ENCODE data around the gene SLC17A7.

The SLC17A7 gene

DNA sequence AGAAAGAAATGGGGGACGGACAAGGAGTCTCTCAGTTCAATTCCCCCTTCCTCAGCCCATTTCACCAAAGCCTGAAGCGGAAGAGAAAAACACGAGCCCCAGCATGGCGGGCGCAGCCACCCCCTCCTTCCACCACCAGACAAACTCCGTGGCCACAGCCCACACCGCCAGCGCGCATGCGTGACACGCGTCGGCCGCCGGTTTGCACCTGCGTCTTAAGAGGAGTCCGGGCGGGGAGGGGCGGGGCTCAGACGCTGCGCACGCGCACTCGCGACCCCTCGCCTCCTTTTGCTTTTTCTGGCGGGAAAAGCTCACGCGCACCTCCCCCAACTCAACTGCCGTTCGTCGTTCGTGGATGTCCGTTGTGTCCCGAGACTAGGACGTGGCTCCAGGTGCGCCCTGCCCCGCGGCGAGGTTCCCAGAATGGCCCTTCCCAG is 53.4 kb downstream of the SLC17A7 start, which contains the start of gene KASH5:
KASH5 (plus strand) TSS at position 314 of the 437 bp plus-strand sequence. CDS start 2,635 bp downstream, outside the sequence.
- no peaks in the 10 kb centered on the region for H3K27me3 ChIP-seq (replicated peaks)
- no peak for TF ChIP-seq CTCF (IDR thresholded peaks at IDR 0.05; ENCODE audit: low read depth, low read length, missing control alignments)
- in situ Hi-C loops (cut with HindIII; ENCODE audit: low pct_ligation_motif_present, low sequenced_read_pairs) = no loop called here
- no peak within 1 kb of the TSS for H3K4me3 ChIP-seq (ENCODE audit: low read depth, low read length)
- H3K27ac ChIP-seq = no peak within 1 kb of the TSS
- DNase-seq = no peak
- H3K36me3 ChIP-seq (replicated peaks) = no peaks in the 10 kb centered on the region

- no peak for DNase-seq
- no peak overlapping the region for H3K27ac ChIP-seq
- no peaks in the 10 kb centered on the region for H3K27me3 ChIP-seq (replicated peaks)
- H3K4me3 ChIP-seq (ENCODE audit: low read depth, low read length) = no peak overlapping the region
- in situ Hi-C loops (cut with HindIII; ENCODE audit: low pct_ligation_motif_present, low sequenced_read_pairs) = no loop called here
- TF ChIP-seq CTCF (IDR thresholded peaks at IDR 0.05; ENCODE audit: low read depth, low read length, missing control alignments) = no peak
- no peaks in the 10 kb centered on the region for H3K36me3 ChIP-seq (replicated peaks)
Observed at GRCh38 chr19:49383599-49383998, 57.7 kb downstream of the SLC17A7 start.

GRCh38 chr19:49382639-49383038 is 58.7 kb downstream of the SLC17A7 start:
- Histone ChIP-seq H3K27me3 (replicated peaks) (no peaks in the 10 kb centered on the region), H3K4me3 (ENCODE audit: low read depth, low read length) (no peak overlapping the region), H3K27ac (no peak overlapping the region), H3K36me3 (replicated peaks) (no peaks in the 10 kb centered on the region)
- TF ChIP-seq CTCF (IDR thresholded peaks at IDR 0.05; ENCODE audit: low read depth, low read length, missing control alignments) = no peak
- in situ Hi-C loops (cut with HindIII; ENCODE audit: low pct_ligation_motif_present, low sequenced_read_pairs) = no loop called here
- no peak for DNase-seq

- Histone ChIP-seq H3K36me3 (replicated peaks) (no peaks in the 10 kb centered on the region), H3K27me3 (replicated peaks) (peaks cover 3% of the 10 kb centered on the region), H3K4me3 (ENCODE audit: low read depth, low read length) (no peak overlapping the region), H3K27ac (no peak overlapping the region)
- in situ Hi-C loops (cut with HindIII; ENCODE audit: low pct_ligation_motif_present, low sequenced_read_pairs) = no loop called here
- no peak for TF ChIP-seq CTCF (IDR thresholded peaks at IDR 0.05; ENCODE audit: low read depth, low read length, missing control alignments)
- no peak for DNase-seq
Observed at GRCh38 chr19:49380391-49380790, 60.9 kb downstream of the SLC17A7 start.

Data from brain microvascular endothelial cell (primary cell).